Spinal cord (tissue), 10 donors: ENCODE results near the gene PM20D2. TPM values are rescaled to one million over a fixed set of nuclear protein-coding genes. Genes with fewer than 3 reads are reported as not detected.

Experiments
- DNase-seq, 6 donors: peaks; one replicate each; pipeline versions ENCODE4 v3.0.0 to v3.0.0-alpha.2; 2013 to 2015; ENCODE audit warnings: low spot score in 6 of 6, low read depth in 4 of 6
- H3K27ac ChIP-seq: one replicate; pipeline ENCODE4 v1.5.1; 2013; ENCODE audit warnings: low read depth, low read length, control low read depth
- H3K27me3 ChIP-seq: one replicate; pipeline ENCODE4 v1.6.1; 2013; ENCODE audit warnings: low read length; ENCODE audit not compliant: control insufficient read depth, insufficient read depth
- H3K36me3 ChIP-seq: one replicate; pipeline ENCODE4 v1.6.1; 2013; ENCODE audit warnings: low read length; ENCODE audit not compliant: control insufficient read depth, insufficient read depth
- H3K4me1 ChIP-seq: one replicate; pipeline ENCODE4 v1.6.1; 2013; ENCODE audit warnings: low read length; ENCODE audit not compliant: control insufficient read depth, insufficient read depth
- H3K4me3 ChIP-seq: one replicate; pipeline ENCODE4 v1.5.1; 2013; ENCODE audit warnings: low read depth, low read length, control low read depth
- H3K9me3 ChIP-seq: one replicate; pipeline ENCODE4 v1.6.1; 2013; ENCODE audit warnings: low read length; ENCODE audit not compliant: control insufficient read depth, insufficient read depth
- WGBS: methylation state at CpG from one replicate; pipeline ENCODE4 v1.1.5; 2013; ENCODE audit warnings: missing lambda C conversion rate; ENCODE audit not compliant: insufficient coverage; 5-methylcytosine and 5-hydroxymethylcytosine counted together
- long read RNA-seq, 4 donors: transcript quantifications; one replicate each; lab custom pipeline, GENCODE V29; 2026
- polyA plus RNA-seq, 2 donors: library from polyadenylated mRNA; unstranded; fragments of 120-200 nt; gene quantifications; one replicate each; pipeline ENCODE4 v1.2.1, GENCODE V29; 2013; ENCODE audit not compliant: insufficient read length in 2 of 2
- total RNA-seq, 2 donors: library from RNA; depleted of rRNA in 1 of 2; stranded (reverse); fragments of 120-200 nt in 1 of 2; fragments of >200 nt in 1 of 2; gene quantifications; one replicate each; pipeline versions ENCODE4 v1.2.3 to v1.2.4, GENCODE V29; 2013 to 2014
- donor health status: healthy.

The PM20D2 gene, protein sequence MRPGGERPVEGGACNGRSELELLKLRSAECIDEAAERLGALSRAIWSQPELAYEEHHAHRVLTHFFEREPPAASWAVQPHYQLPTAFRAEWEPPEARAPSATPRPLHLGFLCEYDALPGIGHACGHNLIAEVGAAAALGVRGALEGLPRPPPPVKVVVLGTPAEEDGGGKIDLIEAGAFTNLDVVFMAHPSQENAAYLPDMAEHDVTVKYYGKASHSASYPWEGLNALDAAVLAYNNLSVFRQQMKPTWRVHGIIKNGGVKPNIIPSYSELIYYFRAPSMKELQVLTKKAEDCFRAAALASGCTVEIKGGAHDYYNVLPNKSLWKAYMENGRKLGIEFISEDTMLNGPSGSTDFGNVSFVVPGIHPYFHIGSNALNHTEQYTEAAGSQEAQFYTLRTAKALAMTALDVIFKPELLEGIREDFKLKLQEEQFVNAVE
- total RNA-seq (10 to 100 TPM; 12.3 to 20.9 TPM), polyA plus RNA-seq (10 to 100 TPM; 16.5 to 16.8 TPM)
- long read RNA-seq, donor 1, full-length matches to known transcripts = 2 of 2 reads
- long read RNA-seq, donor 1, partial matches to known transcripts = 0 of 2 reads
- long read RNA-seq, donor 1, other reads (novel, unspliced or antisense) = 0 of 2 reads
- long read RNA-seq, donor 2, full-length matches to known transcripts = 3 of 3 reads
- long read RNA-seq, donor 2, partial matches to known transcripts = 0 of 3 reads
- long read RNA-seq, donor 2, other reads (novel, unspliced or antisense) = 0 of 3 reads
- long read RNA-seq, donor 3, full-length matches to known transcripts = 3 of 3 reads
- long read RNA-seq, donor 3, partial matches to known transcripts = 0 of 3 reads
- long read RNA-seq, donor 3, other reads (novel, unspliced or antisense) = 0 of 3 reads
- long read RNA-seq, donor 4, full-length matches to known transcripts = 4 of 45 reads
- long read RNA-seq, donor 4, partial matches to known transcripts = 41 of 45 reads
- long read RNA-seq, donor 4, other reads (novel, unspliced or antisense) = 0 of 45 reads

DNA sequence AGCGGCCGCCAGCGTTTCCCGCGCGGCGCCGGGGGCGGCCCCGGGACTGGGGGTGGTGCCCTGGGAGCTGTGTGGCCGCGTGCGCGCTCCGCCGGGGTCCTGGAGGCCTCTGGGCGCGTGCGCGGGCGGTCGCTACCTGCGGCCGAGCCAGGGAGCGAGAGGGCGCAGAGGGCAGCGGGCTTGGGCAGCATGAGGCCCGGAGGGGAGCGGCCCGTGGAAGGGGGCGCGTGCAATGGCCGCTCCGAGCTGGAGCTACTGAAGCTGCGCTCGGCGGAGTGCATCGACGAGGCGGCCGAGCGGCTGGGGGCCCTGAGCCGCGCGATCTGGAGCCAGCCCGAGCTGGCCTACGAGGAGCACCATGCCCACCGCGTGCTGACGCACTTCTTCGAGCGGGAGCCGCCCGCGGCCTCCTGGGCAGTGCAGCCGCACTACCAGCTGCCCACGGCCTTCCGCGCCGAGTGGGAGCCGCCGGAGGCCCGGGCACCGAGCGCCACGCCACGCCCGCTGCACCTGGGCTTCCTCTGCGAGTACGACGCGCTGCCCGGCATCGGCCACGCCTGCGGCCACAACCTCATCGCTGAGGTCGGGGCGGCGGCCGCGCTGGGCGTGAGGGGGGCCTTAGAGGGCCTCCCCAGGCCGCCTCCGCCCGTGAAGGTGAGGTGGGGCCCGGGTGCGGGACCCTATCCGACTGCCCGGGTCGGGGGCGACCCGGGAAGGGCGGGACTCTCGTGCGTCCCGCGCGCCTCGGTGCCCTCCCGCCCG is at the start of gene PM20D2:
Gene PM20D2, plus strand, starts transcription at position 100 of the 762 bp plus-strand sequence. Its CDS starts 90 bp downstream, at position 190.
- no peaks in the 10 kb centered on the region for H3K27me3 ChIP-seq
- WGBS = under 1% methylated on average over 102 of the region's 102 CpGs
- H3K27ac ChIP-seq = peak within 1 kb of the TSS; percentile 12

DNA sequence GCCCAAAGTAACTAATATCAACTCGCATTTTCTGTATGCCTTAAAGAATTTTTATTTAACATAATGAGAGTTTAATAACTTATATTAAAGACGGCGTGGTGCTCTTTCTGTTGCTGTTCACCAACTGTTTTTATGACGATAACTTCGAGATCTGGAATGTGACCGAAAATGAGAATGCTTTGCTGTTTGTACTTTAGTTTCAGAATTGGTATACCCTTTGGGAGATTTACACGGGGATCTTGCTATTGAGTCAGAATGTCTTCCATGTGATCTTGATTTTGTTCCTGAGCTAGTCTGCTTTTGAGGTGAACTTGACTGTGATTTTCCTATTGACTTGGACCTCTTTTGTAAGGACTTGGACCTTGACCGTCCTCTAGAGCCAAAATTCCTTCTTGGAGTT is 47.4 kb upstream of the PM20D2 start:
- Histone ChIP-seq H3K4me1 (no peaks in the 10 kb centered on the region), H3K36me3 (peaks cover 3% of the 10 kb centered on the region), H3K9me3 (no peaks in the 10 kb centered on the region), H3K4me3 (no peak overlapping the region), H3K27ac (no peak overlapping the region), H3K27me3 (no peaks in the 10 kb centered on the region)
- DNase-seq = no peak
- 98% methylated on average over 7 of the region's 8 CpGs for WGBS

More for the DNA sequence above, at the start of gene PM20D2:
- Histone ChIP-seq H3K36me3 (peaks cover 4% of the 10 kb centered on the region), H3K9me3 (no peaks in the 10 kb centered on the region), H3K4me3 (peak within 1 kb of the TSS; percentile 62), H3K4me1 (peaks cover 5% of the 10 kb centered on the region)
- peak; percentile 27 to 80 (median 42) for DNase-seq

DNA sequence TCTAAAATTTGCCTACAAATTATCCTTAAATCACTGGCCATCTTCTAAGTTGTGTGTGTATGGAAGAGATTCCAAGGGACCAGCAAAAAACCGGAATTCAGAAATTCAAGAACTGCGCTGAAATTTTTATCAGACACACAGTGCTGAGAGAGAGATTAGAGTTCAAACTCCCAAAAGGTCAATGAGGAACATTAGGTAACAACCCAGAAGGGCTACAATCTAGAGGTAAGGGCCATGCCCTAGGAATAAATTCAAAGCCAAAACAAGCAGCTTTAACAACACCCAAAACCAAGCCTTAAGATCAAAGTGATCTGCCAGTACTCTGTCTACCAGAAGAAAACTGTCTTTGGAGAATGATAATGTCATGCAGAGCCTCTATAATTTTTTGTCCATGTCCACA is 45.7 kb upstream of the PM20D2 start:
- no peak for DNase-seq
- H3K9me3 ChIP-seq = no peaks in the 10 kb centered on the region

DNA sequence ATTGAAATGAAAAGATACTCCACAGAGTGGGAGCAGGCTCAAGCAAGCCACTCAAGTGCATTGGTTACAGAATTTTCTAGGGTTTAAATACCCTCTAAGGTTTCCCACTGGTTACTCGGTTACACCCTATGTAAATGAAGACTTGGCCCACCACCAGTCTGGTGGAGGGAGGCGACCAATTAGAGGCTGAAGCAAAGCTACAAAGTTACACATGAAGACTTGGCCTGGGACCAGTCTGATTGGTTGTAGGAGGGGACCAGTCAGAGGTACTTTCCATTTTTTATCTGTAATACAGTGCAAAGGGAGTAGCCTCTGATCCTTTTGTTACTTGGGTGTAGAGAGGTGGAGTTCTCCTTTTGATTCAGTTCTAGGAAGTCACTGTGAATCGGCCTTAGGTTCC is 35.6 kb upstream of the PM20D2 start:
- no peaks in the 10 kb centered on the region for H3K4me1 ChIP-seq
- no peaks in the 10 kb centered on the region for H3K9me3 ChIP-seq
- no peaks in the 10 kb centered on the region for H3K27me3 ChIP-seq
- DNase-seq = no peak
- no peak overlapping the region for H3K4me3 ChIP-seq
- peaks cover 3% of the 10 kb centered on the region for H3K36me3 ChIP-seq
- no peak overlapping the region for H3K27ac ChIP-seq
- 100% methylated on average over 1 of the region's 3 CpGs for WGBS

More for the DNA sequence above, 45.7 kb upstream of the PM20D2 start:
- H3K36me3 ChIP-seq = peaks cover 12% of the 10 kb centered on the region
- 100% methylated on average over 2 of the region's 2 CpGs for WGBS
- H3K4me1 ChIP-seq = no peaks in the 10 kb centered on the region
- no peak overlapping the region for H3K27ac ChIP-seq
- no peaks in the 10 kb centered on the region for H3K27me3 ChIP-seq
- H3K4me3 ChIP-seq = no peak overlapping the region

DNA sequence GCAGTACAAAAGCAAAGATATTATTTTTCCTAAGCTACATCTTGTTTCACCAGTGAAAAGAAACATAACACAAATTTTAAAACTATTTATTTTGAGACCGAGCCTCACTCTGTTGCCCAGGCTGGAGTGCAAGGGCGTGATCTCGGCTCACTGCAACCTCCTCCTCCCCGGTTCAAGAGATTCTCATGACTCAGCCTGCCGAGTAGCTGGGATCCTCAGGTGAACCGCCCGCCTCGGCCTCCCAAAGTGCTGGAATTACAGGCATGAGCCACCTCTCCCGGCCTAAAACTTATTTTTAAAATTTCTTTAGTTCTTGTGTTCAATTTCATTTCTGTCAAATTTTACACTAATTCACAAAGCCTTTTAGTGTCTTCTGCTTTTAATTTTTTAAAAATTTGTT is 33.9 kb upstream of the PM20D2 start:
- no peak for DNase-seq
- Histone ChIP-seq H3K36me3 (peaks cover 3% of the 10 kb centered on the region), H3K27ac (no peak overlapping the region), H3K4me3 (no peak overlapping the region), H3K27me3 (no peaks in the 10 kb centered on the region), H3K9me3 (no peaks in the 10 kb centered on the region), H3K4me1 (peaks cover 5% of the 10 kb centered on the region)
- 99% methylated on average over 8 of the region's 9 CpGs for WGBS

DNA sequence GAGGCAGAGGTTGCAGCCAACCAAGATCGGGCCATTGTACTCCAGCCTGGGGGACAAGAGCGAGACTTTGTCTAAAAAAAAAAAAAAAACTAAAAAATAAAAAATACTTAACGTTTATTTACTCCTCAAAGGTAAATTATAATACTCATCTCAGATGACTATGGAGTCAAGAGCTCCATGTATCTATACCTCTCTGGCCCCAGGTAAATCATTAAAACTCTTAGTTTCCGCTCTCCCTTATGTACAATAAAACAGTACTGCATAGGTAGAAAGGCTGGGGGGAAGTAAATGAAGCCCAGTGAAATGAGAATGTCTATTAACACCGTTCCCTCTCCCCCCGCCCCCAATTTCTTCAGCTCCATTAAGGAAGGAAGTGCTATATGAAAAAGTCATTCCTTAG is 29.2 kb upstream of the PM20D2 start:
- Histone ChIP-seq H3K9me3 (no peaks in the 10 kb centered on the region), H3K4me1 (peaks cover 15% of the 10 kb centered on the region), H3K27me3 (no peaks in the 10 kb centered on the region), H3K27ac (no peak overlapping the region), H3K36me3 (peaks cover 3% of the 10 kb centered on the region), H3K4me3 (peak overlapping the region; percentile 65)
- no peak for DNase-seq
- no CpG with 5 or more reads among the region's 6 CpGs for WGBS

DNA sequence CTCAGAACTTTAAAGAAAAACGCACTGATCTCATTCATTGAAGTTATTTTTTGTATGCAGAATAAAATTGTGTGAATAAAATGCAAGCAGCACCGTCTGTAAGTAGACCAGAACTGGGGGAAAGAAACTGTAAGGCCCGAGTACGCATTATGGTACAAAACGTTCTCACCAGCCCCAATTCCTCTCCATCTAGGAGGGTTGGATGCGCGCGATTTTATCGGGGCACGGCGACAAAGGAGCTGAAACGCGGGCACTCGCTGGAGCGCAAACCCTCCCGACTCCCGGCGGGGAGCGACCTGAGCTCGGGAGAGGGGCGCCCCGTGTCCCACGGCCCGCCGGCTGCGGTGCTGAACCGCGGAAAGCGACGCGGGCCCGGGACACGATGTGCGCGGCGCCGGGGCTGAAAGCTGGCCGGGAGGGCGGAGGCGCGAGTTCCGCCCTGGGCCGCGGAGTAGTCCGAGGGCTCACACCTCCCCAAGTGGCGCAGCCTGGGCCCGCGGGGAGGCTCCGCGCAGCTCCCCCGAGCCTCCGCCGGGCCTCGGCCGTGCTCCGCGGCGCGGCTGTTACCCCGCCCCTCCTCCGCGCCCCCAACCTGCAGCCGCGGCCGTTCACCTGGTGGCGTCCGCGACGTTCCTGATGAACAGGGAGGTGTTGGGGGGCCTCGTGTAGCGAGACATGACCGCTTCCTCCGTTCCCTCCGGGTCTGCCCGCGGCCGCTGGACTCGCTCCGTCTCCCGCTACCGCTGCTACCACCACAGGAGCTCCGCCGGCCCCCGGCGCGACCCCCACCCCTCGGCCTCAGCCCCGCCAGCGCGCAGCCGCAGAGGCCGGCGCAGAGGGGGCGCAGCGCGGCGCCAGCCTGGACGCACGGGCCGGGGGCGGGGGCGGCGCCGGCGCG is 28.4 kb upstream of the PM20D2 start, which contains the start of gene SRSF12:
Gene SRSF12, minus strand, starts transcription at position 861 of the 898 bp plus-strand sequence. Its CDS starts 184 bp downstream, at position 677.
- Histone ChIP-seq H3K4me3 (peak within 1 kb of the TSS; percentile 65), H3K9me3 (no peaks in the 10 kb centered on the region), H3K27me3 (no peaks in the 10 kb centered on the region), H3K27ac (no peak within 1 kb of the TSS), H3K4me1 (peaks cover 15% of the 10 kb centered on the region), H3K36me3 (peaks cover 3% of the 10 kb centered on the region)
- peak; percentile 36 to 87 (median 57) for DNase-seq
- WGBS = under 1% methylated on average over 101 of the region's 106 CpGs

DNA sequence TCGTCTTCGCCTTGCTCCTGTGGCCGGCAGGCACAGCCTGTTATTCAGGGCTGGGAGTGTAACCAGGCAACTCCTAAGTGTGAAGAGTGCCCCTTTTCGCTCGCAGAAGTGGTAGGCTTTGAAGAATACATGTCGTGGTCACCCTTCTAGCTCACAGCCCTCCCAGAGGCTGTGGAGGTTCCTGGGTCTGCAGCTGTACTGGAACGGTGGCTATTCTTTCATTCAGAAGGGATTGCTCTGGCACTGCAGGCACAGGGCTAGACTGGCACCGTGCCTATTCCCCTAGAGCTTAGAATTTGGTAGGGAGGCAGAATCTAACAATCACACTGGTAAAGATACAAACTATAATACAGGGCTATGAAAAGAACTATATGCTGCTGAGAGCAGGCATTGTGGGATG is 26.9 kb upstream of the PM20D2 start:
- Histone ChIP-seq H3K4me3 (no peak overlapping the region), H3K4me1 (peaks cover 15% of the 10 kb centered on the region), H3K9me3 (no peaks in the 10 kb centered on the region), H3K36me3 (no peaks in the 10 kb centered on the region), H3K27ac (no peak overlapping the region), H3K27me3 (no peaks in the 10 kb centered on the region)
- 40% methylated on average over 4 of the region's 8 CpGs for WGBS
- DNase-seq = peak in 2 of 6 donors; percentile 3 to 44
